Tibial nerve (tissue), 3 donors: Measurements from ENCODE around the gene MPRIP.

Experiments used
- POLR2A ChIP-seq, 2 donors: fragments of 450-650 bp; IDR thresholded peaks; one replicate each; pipeline ENCODE4 v1.6.1; 2017; ENCODE audit warnings: antibody characterized with exemption in 2 of 2, mild to moderate bottlenecking in 2 of 2, moderate library complexity in 2 of 2
- TF ChIP-seq, protein P1 (sequence below), 5 experiments: fragments of 200-600 bp in 3 of 5; fragments of 450-650 bp in 2 of 5; sonication (generic) in 3 of 5; IDR thresholded peaks; one replicate each; pipeline ENCODE4 v1.5.1; 2016 to 2019; ENCODE audit warnings: antibody characterized with exemption in 5 of 5, mild to moderate bottlenecking in 3 of 5, moderate library complexity in 2 of 5

DNA sequence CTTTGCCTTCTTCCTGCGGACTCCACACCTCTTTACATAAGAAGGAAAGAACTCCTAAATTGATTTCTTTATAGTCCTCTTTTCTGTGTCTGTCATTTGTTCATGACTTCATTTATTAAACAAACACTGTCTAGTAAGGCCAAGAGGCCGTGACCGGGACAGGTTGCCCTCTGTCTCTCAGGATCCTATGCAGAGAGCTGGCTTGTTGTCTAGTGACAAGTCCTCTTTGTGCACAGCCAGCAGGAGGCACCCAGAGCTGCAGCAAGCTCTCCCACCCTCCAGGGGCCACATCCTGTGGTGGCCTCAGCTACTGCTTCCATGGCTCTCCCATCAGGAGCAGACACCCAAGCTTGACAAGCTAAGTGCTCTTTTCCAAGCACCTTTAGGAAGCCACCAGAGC is 113.3 kb downstream of the MPRIP start:
- TF ChIP-seq, protein P1, sequence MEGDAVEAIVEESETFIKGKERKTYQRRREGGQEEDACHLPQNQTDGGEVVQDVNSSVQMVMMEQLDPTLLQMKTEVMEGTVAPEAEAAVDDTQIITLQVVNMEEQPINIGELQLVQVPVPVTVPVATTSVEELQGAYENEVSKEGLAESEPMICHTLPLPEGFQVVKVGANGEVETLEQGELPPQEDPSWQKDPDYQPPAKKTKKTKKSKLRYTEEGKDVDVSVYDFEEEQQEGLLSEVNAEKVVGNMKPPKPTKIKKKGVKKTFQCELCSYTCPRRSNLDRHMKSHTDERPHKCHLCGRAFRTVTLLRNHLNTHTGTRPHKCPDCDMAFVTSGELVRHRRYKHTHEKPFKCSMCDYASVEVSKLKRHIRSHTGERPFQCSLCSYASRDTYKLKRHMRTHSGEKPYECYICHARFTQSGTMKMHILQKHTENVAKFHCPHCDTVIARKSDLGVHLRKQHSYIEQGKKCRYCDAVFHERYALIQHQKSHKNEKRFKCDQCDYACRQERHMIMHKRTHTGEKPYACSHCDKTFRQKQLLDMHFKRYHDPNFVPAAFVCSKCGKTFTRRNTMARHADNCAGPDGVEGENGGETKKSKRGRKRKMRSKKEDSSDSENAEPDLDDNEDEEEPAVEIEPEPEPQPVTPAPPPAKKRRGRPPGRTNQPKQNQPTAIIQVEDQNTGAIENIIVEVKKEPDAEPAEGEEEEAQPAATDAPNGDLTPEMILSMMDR (IDR thresholded peaks at IDR 0.05) = no peak
- no peak for TF ChIP-seq POLR2A (IDR thresholded peaks at IDR 0.05)
